Skeletal muscle satellite cell (primary cell): Measurements from ENCODE around the gene BCL2L2. TPM values are rescaled to one million over a fixed set of nuclear protein-coding genes. Genes with fewer than 3 reads are reported as not detected.
A peak's percentile ranks its signal among the peaks of the same experiment; 100 is the strongest.
"Not testable (repeated sequence)": the region's sequence is repeated elsewhere in the genome, so short reads cannot be mapped to it uniquely, and the experiment has no call there.

Source experiments
- H3K27me3 ChIP-seq: 2 replicates; pipeline ENCODE4 v1.7.0; 2013; ENCODE audit warnings: low read length; ENCODE audit not compliant: control insufficient read depth, insufficient read depth
- H3K36me3 ChIP-seq: 2 replicates; pipeline ENCODE4 v1.7.0; 2013; ENCODE audit warnings: mild to moderate bottlenecking, control low read depth, low read length; ENCODE audit not compliant: insufficient read depth
- H3K4me1 ChIP-seq: 2 replicates; pipeline ENCODE4 v1.7.0; 2013; ENCODE audit warnings: low read length; ENCODE audit not compliant: control insufficient read depth, insufficient read depth
- H3K4me2 ChIP-seq: 2 replicates; pipeline ENCODE4 v1.7.0; 2013; ENCODE audit warnings: mild to moderate bottlenecking, low read length
- H3K4me3 ChIP-seq: 2 replicates; pipeline ENCODE4 v1.7.0; 2013; ENCODE audit warnings: low read length
- H3K9ac ChIP-seq: 2 replicates; pipeline ENCODE4 v1.7.0; 2013; ENCODE audit warnings: mild to moderate bottlenecking, low read depth, low read length, moderate library complexity
- H3K9me3 ChIP-seq: replicated peaks from 2 replicates; pipeline ENCODE4 v1.7.0; 2013; ENCODE audit warnings: mild to moderate bottlenecking, control low read depth, low read length
- total RNA-seq: library from RNA; depleted of rRNA; stranded (reverse); fragments of >200 nt; gene quantifications from 2 replicates; pipeline ENCODE4 v1.2.3, GENCODE V29; 2012; rRNA removed

The BCL2L2 gene
- total RNA-seq = 15.1 and 17.0 TPM in 2 replicates

- H3K36me3 ChIP-seq = peaks cover 37% of the 10 kb centered on the region
- peaks cover 33% of the 10 kb centered on the region for H3K4me1 ChIP-seq
- H3K4me3 ChIP-seq = peak within 1 kb of the TSS; percentile 82
- no peaks in the 10 kb centered on the region for H3K27me3 ChIP-seq
- peak within 1 kb of the TSS; percentile 87 for H3K4me2 ChIP-seq
- no peaks in the 10 kb centered on the region for H3K9me3 ChIP-seq
- H3K9ac ChIP-seq = peak within 1 kb of the TSS; percentile 98
Observed at GRCh38 chr14:23306412-23307145, at the start of gene BCL2L2. Gene BCL2L2, plus strand, starts transcription at chr14:23306833. Its CDS starts 935 bp downstream, at chr14:23307768.

- Histone ChIP-seq H3K27me3 (peaks cover 53% of the 10 kb centered on the region), H3K36me3 (no peaks in the 10 kb centered on the region), H3K4me3 (no peak overlapping the region), H3K4me2 (no peak overlapping the region), H3K9ac (no peak overlapping the region), H3K9me3 (no peaks in the 10 kb centered on the region), H3K4me1 (no peaks in the 10 kb centered on the region)
Observed at GRCh38 chr14:23258256-23258655, 48.4 kb upstream of the BCL2L2 start.

- H3K4me1 ChIP-seq = no peaks in the 10 kb centered on the region
- no peaks in the 10 kb centered on the region for H3K9me3 ChIP-seq
- H3K27me3 ChIP-seq = peaks cover 58% of the 10 kb centered on the region
- no peak overlapping the region for H3K4me2 ChIP-seq
- no peak overlapping the region for H3K4me3 ChIP-seq
- H3K9ac ChIP-seq = no peak overlapping the region
- H3K36me3 ChIP-seq = no peaks in the 10 kb centered on the region
Observed at GRCh38 chr14:23259426-23259825, 47.2 kb upstream of the BCL2L2 start.

- not testable (repeated sequence) for H3K4me2 ChIP-seq, H3K4me1 ChIP-seq, H3K9ac ChIP-seq, H3K4me3 ChIP-seq, H3K9me3 ChIP-seq, H3K36me3 ChIP-seq
- H3K27me3 ChIP-seq = peaks cover 48% of the 10 kb centered on the region
Observed at GRCh38 chr14:23260849-23261248, 45.8 kb upstream of the BCL2L2 start.

- Histone ChIP-seq H3K9ac (no peak overlapping the region), H3K4me1 (no peaks in the 10 kb centered on the region), H3K9me3 (no peaks in the 10 kb centered on the region), H3K27me3 (peaks cover 3% of the 10 kb centered on the region), H3K36me3 (no peaks in the 10 kb centered on the region), H3K4me2 (no peak overlapping the region), H3K4me3 (no peak overlapping the region)
Observed at GRCh38 chr14:23269193-23269592, 37.4 kb upstream of the BCL2L2 start.

GRCh38 chr14:23275412-23275811, 31.2 kb upstream of the BCL2L2 start:
- Histone ChIP-seq H3K9ac (no peak overlapping the region), H3K4me2 (no peak overlapping the region), H3K4me1 (no peaks in the 10 kb centered on the region), H3K4me3 (no peak overlapping the region), H3K36me3 (peaks cover 14% of the 10 kb centered on the region), H3K9me3 (no peaks in the 10 kb centered on the region), H3K27me3 (no peaks in the 10 kb centered on the region)

- H3K27me3 ChIP-seq = no peaks in the 10 kb centered on the region
- H3K4me3 ChIP-seq = no peak overlapping the region
- no peaks in the 10 kb centered on the region for H3K4me1 ChIP-seq
Observed at GRCh38 chr14:23277189-23277588, 29.4 kb upstream of the BCL2L2 start.

GRCh38 chr14:23277928-23278327, 28.7 kb upstream of the BCL2L2 start:
- not testable (repeated sequence) for H3K4me3 ChIP-seq, H3K4me1 ChIP-seq, H3K9me3 ChIP-seq, H3K4me2 ChIP-seq, H3K9ac ChIP-seq, H3K27me3 ChIP-seq
- H3K36me3 ChIP-seq = peaks cover 14% of the 10 kb centered on the region

More at GRCh38 chr14:23277189-23277588, 29.4 kb upstream of the BCL2L2 start:
- H3K4me2 ChIP-seq = no peak overlapping the region
- H3K36me3 ChIP-seq = peaks cover 14% of the 10 kb centered on the region
- no peaks in the 10 kb centered on the region for H3K9me3 ChIP-seq
- no peak overlapping the region for H3K9ac ChIP-seq

GRCh38 chr14:23281247-23281646, 25.4 kb upstream of the BCL2L2 start:
- no peaks in the 10 kb centered on the region for H3K9me3 ChIP-seq
- no peaks in the 10 kb centered on the region for H3K27me3 ChIP-seq
- H3K36me3 ChIP-seq = peaks cover 5% of the 10 kb centered on the region
- no peak overlapping the region for H3K9ac ChIP-seq
- H3K4me3 ChIP-seq = no peak overlapping the region
- H3K4me1 ChIP-seq = peaks cover 12% of the 10 kb centered on the region
- no peak overlapping the region for H3K4me2 ChIP-seq

- Histone ChIP-seq H3K9me3 (no peaks in the 10 kb centered on the region), H3K4me3 (peak overlapping the region; percentile 92), H3K36me3 (no peaks in the 10 kb centered on the region), H3K9ac (peak overlapping the region; percentile 87), H3K27me3 (peaks cover 4% of the 10 kb centered on the region), H3K4me2 (peak overlapping the region; percentile 87), H3K4me1 (peaks cover 18% of the 10 kb centered on the region)
Observed at GRCh38 chr14:23284654-23285529, 21.7 kb upstream of the BCL2L2 start.

- H3K4me1 ChIP-seq = peaks cover 18% of the 10 kb centered on the region
- H3K4me3 ChIP-seq = peak overlapping the region; percentile 92
- peak overlapping the region; percentile 87 for H3K4me2 ChIP-seq
- H3K9me3 ChIP-seq = no peaks in the 10 kb centered on the region
- H3K27me3 ChIP-seq = peaks cover 4% of the 10 kb centered on the region
- H3K9ac ChIP-seq = peak overlapping the region; percentile 87
- H3K36me3 ChIP-seq = no peaks in the 10 kb centered on the region
Observed at GRCh38 chr14:23285530-23286019, 21.1 kb upstream of the BCL2L2 start.
